Measurements from ENCODE around the gene ALG13. TPM values are rescaled to one million over a fixed set of nuclear protein-coding genes. Genes with fewer than 3 reads are reported as not detected.
"Not testable (repeated sequence)": the region's sequence is repeated elsewhere in the genome, so short reads cannot be mapped to it uniquely, and the experiment has no call there.

Gene ALG13
- total RNA-seq (ENCODE audit: low replicate concordance): 67.1 and 71.2 TPM in 2 replicates

GRCh38 chrX:111680988-111681779 is at the start of gene ALG13:
TSS of gene ALG13 (plus strand) at chrX:111681170. CDS start at chrX:111681219, 49 bp downstream.
- no peaks in the 10 kb centered on the region for H3K27me3 ChIP-seq
- DNase-seq (ENCODE audit: low spot score): peak; percentile 95
- H3F3A ChIP-seq (ENCODE audit: low read depth): no peaks in the 10 kb centered on the region
- TF ChIP-seq EZH2 (IDR thresholded peaks at IDR 0.05) (no peak), CTCF (IDR thresholded peaks at IDR 0.05) (peak; percentile 92), EZH2phosphoT487 (IDR thresholded peaks at IDR 0.05) (no peak)
- H3K9ac ChIP-seq: peak within 1 kb of the TSS; percentile 77
- peak within 1 kb of the TSS; percentile 67 for H2AFZ ChIP-seq (replicated peaks)
- no peaks in the 10 kb centered on the region for H3K9me3 Mint-ChIP-seq
- H3K9me3 ChIP-seq (ENCODE audit: low read depth): no peaks in the 10 kb centered on the region
- no peaks in the 10 kb centered on the region for H3K27me3 Mint-ChIP-seq (ENCODE audit: insufficient read depth, low read depth)
- H3K4me3 Mint-ChIP-seq: peak within 1 kb of the TSS; percentile 95
- peaks cover 39% of the 10 kb centered on the region for H3K79me2 ChIP-seq (ENCODE audit: low read depth)
- H4K20me1 ChIP-seq (ENCODE audit: low read depth): peaks cover 7% of the 10 kb centered on the region
- H3K4me1 Mint-ChIP-seq: peaks cover 18% of the 10 kb centered on the region
- peaks cover 24% of the 10 kb centered on the region for H3K36me3 Mint-ChIP-seq
- peaks cover 23% of the 10 kb centered on the region for H3K4me1 ChIP-seq
- peak within 1 kb of the TSS; percentile 92 for H3K27ac ChIP-seq
- peak within 1 kb of the TSS; percentile 98 for H3K27ac Mint-ChIP-seq
- H3K36me3 ChIP-seq: peaks cover 7% of the 10 kb centered on the region
- H3K4me2 ChIP-seq: peak within 1 kb of the TSS; percentile 83
- H3K4me3 ChIP-seq: peak within 1 kb of the TSS; percentile 87

GRCh38 chrX:111634823-111635729 is 45.9 kb upstream of the ALG13 start:
- Histone ChIP-seq H3K79me2 (ENCODE audit: low read depth) (no peaks in the 10 kb centered on the region), H3K9ac (no peak overlapping the region), H3K9me3 (ENCODE audit: low read depth) (no peaks in the 10 kb centered on the region), H3K27me3 (no peaks in the 10 kb centered on the region), H3F3A (ENCODE audit: low read depth) (no peaks in the 10 kb centered on the region), H4K20me1 (ENCODE audit: low read depth) (no peaks in the 10 kb centered on the region), H3K4me2 (no peak overlapping the region), H3K4me1 (no peaks in the 10 kb centered on the region), H3K27ac (no peak overlapping the region), H3K4me3 (no peak overlapping the region), H3K36me3 (no peaks in the 10 kb centered on the region), H2AFZ (replicated peaks) (no peak overlapping the region)
- H3K27ac Mint-ChIP-seq: no peak overlapping the region
- DNase-seq (ENCODE audit: low spot score): no peak
- H3K4me1 Mint-ChIP-seq: no peaks in the 10 kb centered on the region
- no peak overlapping the region for H3K4me3 Mint-ChIP-seq
- no peaks in the 10 kb centered on the region for H3K9me3 Mint-ChIP-seq
- TF ChIP-seq EZH2phosphoT487 (IDR thresholded peaks at IDR 0.05): no peak
- TF ChIP-seq EZH2 (IDR thresholded peaks at IDR 0.05): no peak
- no peak for TF ChIP-seq CTCF (IDR thresholded peaks at IDR 0.05)
- no peaks in the 10 kb centered on the region for H3K36me3 Mint-ChIP-seq
- peaks cover 2% of the 10 kb centered on the region for H3K27me3 Mint-ChIP-seq (ENCODE audit: insufficient read depth, low read depth)

- Histone ChIP-seq H3K9ac (no peak overlapping the region), H3K27ac (no peak overlapping the region), H3K27me3 (no peaks in the 10 kb centered on the region), H3K9me3 (ENCODE audit: low read depth) (no peaks in the 10 kb centered on the region), H3K79me2 (ENCODE audit: low read depth) (no peaks in the 10 kb centered on the region), H2AFZ (replicated peaks) (no peak overlapping the region), H3F3A (ENCODE audit: low read depth) (no peaks in the 10 kb centered on the region), H3K4me2 (no peak overlapping the region), H3K36me3 (no peaks in the 10 kb centered on the region), H3K4me3 (no peak overlapping the region), H3K4me1 (no peaks in the 10 kb centered on the region), H4K20me1 (ENCODE audit: low read depth) (no peaks in the 10 kb centered on the region)
- no peaks in the 10 kb centered on the region for H3K36me3 Mint-ChIP-seq
- no peak for TF ChIP-seq EZH2phosphoT487 (IDR thresholded peaks at IDR 0.05)
- TF ChIP-seq EZH2 (IDR thresholded peaks at IDR 0.05): no peak
- no peak for TF ChIP-seq CTCF (IDR thresholded peaks at IDR 0.05)
- H3K27ac Mint-ChIP-seq: no peak overlapping the region
- no peaks in the 10 kb centered on the region for H3K4me1 Mint-ChIP-seq
- H3K4me3 Mint-ChIP-seq: no peak overlapping the region
- no peak for DNase-seq (ENCODE audit: low spot score)
- no peaks in the 10 kb centered on the region for H3K9me3 Mint-ChIP-seq
- peaks cover 2% of the 10 kb centered on the region for H3K27me3 Mint-ChIP-seq (ENCODE audit: insufficient read depth, low read depth)
Observed at GRCh38 chrX:111641969-111642368, 39.0 kb upstream of the ALG13 start.

GRCh38 chrX:111645165-111645564 is 35.8 kb upstream of the ALG13 start:
- not testable (repeated sequence) for H3K27me3 ChIP-seq; H3K4me3 ChIP-seq; H3K27ac Mint-ChIP-seq; H3K4me3 Mint-ChIP-seq; H3K9me3 Mint-ChIP-seq; H3K27me3 Mint-ChIP-seq (ENCODE audit: insufficient read depth, low read depth); H3K4me1 ChIP-seq; H3K27ac ChIP-seq; DNase-seq (ENCODE audit: low spot score); H4K20me1 ChIP-seq (ENCODE audit: low read depth); H3K79me2 ChIP-seq (ENCODE audit: low read depth); H3K9ac ChIP-seq; H3F3A ChIP-seq (ENCODE audit: low read depth); H3K4me2 ChIP-seq; H3K9me3 ChIP-seq (ENCODE audit: low read depth); H3K36me3 ChIP-seq; H3K4me1 Mint-ChIP-seq; H3K36me3 Mint-ChIP-seq
- peak overlapping the region; percentile 64 for H2AFZ ChIP-seq (replicated peaks)
